ENCODE data around the gene CHRM1.
"Not testable (repeated sequence)": the region's sequence is repeated elsewhere in the genome, so short reads cannot be mapped to it uniquely, and the experiment has no call there.

CHRM1 gene

GRCh38 chr11:62875698-62876478 lies 45.3 kb downstream of the CHRM1 start:
- H3K27ac ChIP-seq = no peak overlapping the region
- peaks cover 0 to 22% (median 19%) of the 10 kb centered on the region in 4 donors for H3K4me1 ChIP-seq
- intact Hi-C loops (cut with DNase I; ENCODE audit: low total_unique reads) = no loop called here

GRCh38 chr11:62874851-62875250 lies 46.3 kb downstream of the CHRM1 start:
- no peaks in the 10 kb centered on the region for H3K27me3 ChIP-seq
- peaks cover 0 to 16% (median 15%) of the 10 kb centered on the region in 4 donors for H3K4me1 ChIP-seq
- H3K4me3 ChIP-seq = no peak overlapping the region
- TF ChIP-seq CTCF (IDR thresholded peaks at IDR 0.05) = no peak
- H3K9me3 ChIP-seq = no peaks in the 10 kb centered on the region
- H3K36me3 ChIP-seq = no peaks in the 10 kb centered on the region
- H3K27ac ChIP-seq = no peak overlapping the region
- no peak for DNase-seq
- intact Hi-C loops (cut with DNase I; ENCODE audit: low total_unique reads) = no loop called here

More at GRCh38 chr11:62875698-62876478, 45.3 kb downstream of the CHRM1 start:
- no peaks in the 10 kb centered on the region for H3K36me3 ChIP-seq
- H3K27me3 ChIP-seq = no peaks in the 10 kb centered on the region
- no peaks in the 10 kb centered on the region for H3K9me3 ChIP-seq
- H3K4me3 ChIP-seq = no peak overlapping the region
- no peak for DNase-seq
- TF ChIP-seq CTCF (IDR thresholded peaks at IDR 0.05) = no peak

GRCh38 chr11:62865635-62866034 lies 55.5 kb downstream of the CHRM1 start:
- TF ChIP-seq CTCF (IDR thresholded peaks at IDR 0.05) = no peak
- Histone ChIP-seq H3K36me3 (no peaks in the 10 kb centered on the region), H3K4me1 (no peaks in the 10 kb centered on the region), H3K9me3 (no peaks in the 10 kb centered on the region), H3K27ac (no peak overlapping the region), H3K27me3 (no peaks in the 10 kb centered on the region), H3K4me3 (no peak overlapping the region)
- intact Hi-C loops (cut with DNase I; ENCODE audit: low total_unique reads) = no loop called here
- no peak for DNase-seq

GRCh38 chr11:62863687-62864335 lies 57.4 kb downstream of the CHRM1 start:
- no peak overlapping the region for H3K4me3 ChIP-seq
- no peak overlapping the region for H3K27ac ChIP-seq
- no peaks in the 10 kb centered on the region for H3K9me3 ChIP-seq
- no peaks in the 10 kb centered on the region for H3K4me1 ChIP-seq
- no peak for TF ChIP-seq CTCF (IDR thresholded peaks at IDR 0.05)
- DNase-seq = no peak
- intact Hi-C loops (cut with DNase I; ENCODE audit: low total_unique reads) = no loop called here
- H3K36me3 ChIP-seq = no peaks in the 10 kb centered on the region
- H3K27me3 ChIP-seq = no peaks in the 10 kb centered on the region

- H3K4me1 ChIP-seq; H3K4me3 ChIP-seq; H3K9me3 ChIP-seq; H3K36me3 ChIP-seq; H3K27ac ChIP-seq; intact Hi-C loops (cut with DNase I; ENCODE audit: low total_unique reads); H3K27me3 ChIP-seq; DNase-seq: not testable (repeated sequence)
These were observed 59.5 kb downstream of the CHRM1 start for GRCh38 chr11:62861564-62862192.
